Trophoblast cell (in vitro differentiated cells and primary cell): ENCODE results near the gene INS.
A peak's percentile ranks its signal among the peaks of the same experiment; 100 is the strongest.

ENCODE experiments used
- DNase-seq, 2 donors: peaks; one replicate each; pipeline ENCODE4 v3.0.0-alpha.2; 2016
- H2AFZ ChIP-seq: 2 replicates; pipeline ENCODE4 v1.6.1; 2013; ENCODE audit warnings: low read length, moderate library complexity, mild to moderate bottlenecking; ENCODE audit not compliant: insufficient read depth, poor library complexity
- H2AK5ac ChIP-seq: 2 replicates; pipeline ENCODE4 v1.6.1; 2013; ENCODE audit warnings: mild to moderate bottlenecking, low read length
- H2BK120ac ChIP-seq: 2 replicates; pipeline ENCODE4 v1.6.1; 2013; ENCODE audit warnings: low read length, mild to moderate bottlenecking, moderate library complexity; ENCODE audit not compliant: insufficient read depth, poor library complexity
- H2BK12ac ChIP-seq: 2 replicates; pipeline ENCODE4 v1.6.1; 2013; ENCODE audit warnings: mild to moderate bottlenecking, low read length, moderate library complexity
- H2BK5ac ChIP-seq: 2 replicates; pipeline ENCODE4 v1.6.1; 2013; ENCODE audit warnings: low read length, low read depth, moderate library complexity, mild to moderate bottlenecking; ENCODE audit not compliant: poor library complexity
- H3K14ac ChIP-seq: 2 replicates; pipeline ENCODE4 v1.6.1; 2013; ENCODE audit warnings: mild to moderate bottlenecking, low read length
- H3K18ac ChIP-seq: 2 replicates; pipeline ENCODE4 v1.6.1; 2013; ENCODE audit warnings: mild to moderate bottlenecking, low read length
- H3K23ac ChIP-seq: 2 replicates; pipeline ENCODE4 v1.6.1; 2013; ENCODE audit warnings: low read length
- H3K27ac ChIP-seq: 2 replicates; pipeline ENCODE4 v1.5.1; 2013; ENCODE audit warnings: low read depth, mild to moderate bottlenecking, inconsistent platforms, low read length, moderate library complexity
- H3K27me3 ChIP-seq: 2 replicates; pipeline ENCODE4 v1.6.1; 2013; ENCODE audit warnings: inconsistent platforms, mild to moderate bottlenecking, low read length, moderate library complexity; ENCODE audit not compliant: insufficient read depth
- H3K36me3 ChIP-seq, 2 experiments: 1 replicate in 1 of 2; 2 replicates in 1 of 2; pipeline ENCODE4 v1.6.1; 2013; ENCODE audit warnings: low read length in 2 of 2, mild to moderate bottlenecking in 2 of 2, moderate library complexity in 1 of 2; ENCODE audit not compliant: insufficient read depth in 2 of 2, control insufficient read depth in 1 of 2
- H3K4ac ChIP-seq: 2 replicates; pipeline ENCODE4 v1.6.1; 2013; ENCODE audit warnings: low read depth, mild to moderate bottlenecking, low read length, moderate library complexity
- H3K4me1 ChIP-seq, 2 experiments: 1 replicate in 1 of 2; 2 replicates in 1 of 2; pipeline ENCODE4 v1.6.1; 2013; ENCODE audit warnings: low read length in 2 of 2, mild to moderate bottlenecking in 2 of 2, moderate library complexity in 1 of 2; ENCODE audit not compliant: insufficient read depth in 2 of 2, control insufficient read depth in 1 of 2
- H3K4me2 ChIP-seq: 2 replicates; pipeline ENCODE4 v1.6.1; 2013; ENCODE audit warnings: inconsistent platforms, mild to moderate bottlenecking, low read length, moderate library complexity
- H3K4me3 ChIP-seq: 2 replicates; pipeline ENCODE4 v1.5.1; 2013; ENCODE audit warnings: mild to moderate bottlenecking, low read depth, low read length, inconsistent platforms
- H3K79me1 ChIP-seq: one replicate; pipeline ENCODE4 v1.6.1; 2013; ENCODE audit warnings: low read length
- H3K79me2 ChIP-seq: 2 replicates; pipeline ENCODE4 v1.6.1; 2013; ENCODE audit warnings: low read length, mild to moderate bottlenecking; ENCODE audit not compliant: control insufficient read depth, insufficient read depth, poor library complexity
- H3K9ac ChIP-seq: 2 replicates; pipeline ENCODE4 v1.6.1; 2013; ENCODE audit warnings: mild to moderate bottlenecking, low read length
- H3K9me3 ChIP-seq: 2 replicates; pipeline ENCODE4 v1.6.1; 2013; ENCODE audit warnings: low read depth, mild to moderate bottlenecking, control low read depth, inconsistent platforms, low read length; ENCODE audit not compliant: insufficient read depth
- H4K12ac ChIP-seq: 2 replicates; pipeline ENCODE4 v1.6.1; 2013; ENCODE audit warnings: low read depth, mild to moderate bottlenecking, low read length, moderate library complexity
- H4K8ac ChIP-seq: 2 replicates; pipeline ENCODE4 v1.6.1; 2013; ENCODE audit warnings: low read depth, mild to moderate bottlenecking, low read length, moderate library complexity
- H4K91ac ChIP-seq: one replicate; pipeline ENCODE4 v1.6.1; 2013; ENCODE audit warnings: low read depth, mild to moderate bottlenecking, low read length, moderate library complexity
- WGBS: extraction: QIAGEN DNeasy Blood & Tissue Kit; methylation state at CpG from one replicate; pipeline ENCODE4 v1.1.7; 2013; ENCODE audit warnings: missing lambda C conversion rate; ENCODE audit not compliant: insufficient read length, insufficient coverage; ENCODE audit errors: extremely low coverage; 5-methylcytosine and 5-hydroxymethylcytosine counted together

Gene INS

DNA sequence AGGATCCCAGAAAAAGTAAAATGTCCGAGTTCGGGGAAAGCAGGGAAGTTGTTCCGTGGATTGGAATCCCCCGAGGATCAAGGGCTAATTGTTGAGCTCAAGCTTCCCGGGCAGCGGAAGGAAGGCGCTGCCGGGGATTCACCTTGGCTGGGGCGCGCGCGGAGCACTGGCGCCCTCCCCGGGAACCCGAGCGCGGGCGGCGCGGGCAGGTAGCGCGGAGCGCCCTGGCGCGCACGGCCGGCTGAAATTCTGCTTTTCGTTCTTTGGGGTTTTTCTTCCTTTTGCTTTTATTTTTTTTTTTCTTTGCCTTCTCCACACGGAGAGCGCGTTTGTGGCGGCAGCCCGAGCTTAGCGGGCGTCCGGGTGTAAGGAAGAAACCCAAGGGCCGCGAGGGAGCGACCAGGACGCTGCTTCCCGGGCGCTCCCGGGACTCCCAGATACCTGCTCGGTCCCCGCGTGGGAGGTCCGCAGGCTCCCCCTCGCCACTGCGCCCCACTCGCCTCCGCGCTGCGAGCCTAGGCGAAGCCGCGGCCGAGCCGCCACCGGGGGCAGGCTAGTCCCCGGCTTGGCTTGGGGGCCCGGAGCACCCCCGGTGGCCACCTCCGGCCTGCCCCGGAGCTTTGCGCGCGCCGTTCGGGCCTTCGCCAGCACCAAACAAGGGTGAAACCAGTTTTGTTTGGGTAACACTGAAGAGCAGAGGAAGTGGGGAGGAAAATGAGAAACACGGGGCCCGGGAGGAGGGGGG, 17.0 kb downstream of the INS start:
- Histone ChIP-seq H3K23ac (no peak overlapping the region), H3K9ac (no peak overlapping the region), H3K4ac (no peak overlapping the region), H4K12ac (no peak overlapping the region), H2AK5ac (no peak overlapping the region), H3K27me3 (peaks cover 63% of the 10 kb centered on the region), H3K4me1 (peaks cover 5% of the 10 kb centered on the region in 2 experiments), H3K18ac (peak overlapping the region; percentile 70), H3K9me3 (peaks cover 3% of the 10 kb centered on the region), H3K14ac (peak overlapping the region; percentile 8), H2AFZ (peak overlapping the region; percentile 35), H2BK120ac (no peak overlapping the region), H3K27ac (no peak overlapping the region), H4K8ac (peak overlapping the region; percentile 17), H3K36me3 (no peaks in the 10 kb centered on the region), H3K4me3 (no peak overlapping the region), H3K79me1 (peaks cover 16% of the 10 kb centered on the region), H2BK5ac (no peak overlapping the region), H3K4me2 (peak overlapping the region; percentile 51), H4K91ac (peak overlapping the region; percentile 61), H3K79me2 (peaks cover 3% of the 10 kb centered on the region), H2BK12ac (no peak overlapping the region)
- WGBS, result no CpG with 5 or more reads among the region's 72 CpGs
- peak in 1 of 2 donors; percentile 42 for DNase-seq

DNA sequence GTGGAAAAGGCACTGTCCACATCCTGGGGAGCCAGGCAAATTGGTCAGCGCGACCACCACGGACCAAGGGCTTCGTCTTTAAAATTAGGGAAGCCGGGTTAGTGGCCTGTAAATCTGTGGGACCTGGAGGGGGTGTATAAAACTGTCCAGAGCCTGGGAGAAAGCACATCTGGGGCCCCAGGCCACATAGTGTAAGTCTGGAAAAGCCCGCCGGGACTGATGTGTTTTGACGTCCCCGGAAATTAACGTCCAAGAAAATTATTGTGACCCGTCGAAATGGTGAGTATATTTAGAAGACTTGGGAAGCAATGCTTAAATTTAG, 17.6 kb downstream of the INS start:
- no CpG with 5 or more reads among the region's 12 CpGs for WGBS
- Histone ChIP-seq H3K23ac (no peak overlapping the region), H2BK12ac (no peak overlapping the region), H2AK5ac (no peak overlapping the region), H3K4me1 (peaks cover 5% of the 10 kb centered on the region in 2 experiments), H4K12ac (no peak overlapping the region), H3K4me3 (no peak overlapping the region), H3K4me2 (peak overlapping the region; percentile 51), H2BK120ac (no peak overlapping the region), H3K4ac (no peak overlapping the region), H3K79me1 (peaks cover 18% of the 10 kb centered on the region), H2BK5ac (no peak overlapping the region), H3K79me2 (peaks cover 3% of the 10 kb centered on the region), H2AFZ (no peak overlapping the region), H3K18ac (no peak overlapping the region), H3K14ac (no peak overlapping the region), H3K9ac (no peak overlapping the region), H4K91ac (no peak overlapping the region), H3K27me3 (peaks cover 66% of the 10 kb centered on the region), H3K36me3 (no peaks in the 10 kb centered on the region), H4K8ac (no peak overlapping the region), H3K9me3 (peaks cover 3% of the 10 kb centered on the region), H3K27ac (no peak overlapping the region)
- DNase-seq, result no peak

- Histone ChIP-seq H2BK120ac (no peak overlapping the region), H4K12ac (no peak overlapping the region), H2AK5ac (no peak overlapping the region), H3K27me3 (peaks cover 69% of the 10 kb centered on the region), H2BK12ac (peak overlapping the region; percentile 8), H3K4me2 (no peak overlapping the region), H3K18ac (no peak overlapping the region), H3K4me1 (peaks cover 3 to 5% of the 10 kb centered on the region in 2 experiments), H3K9ac (no peak overlapping the region), H3K79me2 (peaks cover 3% of the 10 kb centered on the region), H3K9me3 (peaks cover 3% of the 10 kb centered on the region), H3K4me3 (no peak overlapping the region), H2BK5ac (peak overlapping the region; percentile 27), H3K14ac (no peak overlapping the region), H3K23ac (no peak overlapping the region), H4K91ac (peak overlapping the region; percentile 26), H3K4ac (no peak overlapping the region), H3K79me1 (peaks cover 18% of the 10 kb centered on the region), H2AFZ (no peak overlapping the region), H4K8ac (no peak overlapping the region), H3K27ac (no peak overlapping the region), H3K36me3 (no peaks in the 10 kb centered on the region)
- DNase-seq, result peak; percentile 45 to 58
- WGBS, result no CpG with 5 or more reads among the region's 6 CpGs
These were observed 18.2 kb downstream of the INS start for GRCh38 chr11:2142762-2143202.

DNA sequence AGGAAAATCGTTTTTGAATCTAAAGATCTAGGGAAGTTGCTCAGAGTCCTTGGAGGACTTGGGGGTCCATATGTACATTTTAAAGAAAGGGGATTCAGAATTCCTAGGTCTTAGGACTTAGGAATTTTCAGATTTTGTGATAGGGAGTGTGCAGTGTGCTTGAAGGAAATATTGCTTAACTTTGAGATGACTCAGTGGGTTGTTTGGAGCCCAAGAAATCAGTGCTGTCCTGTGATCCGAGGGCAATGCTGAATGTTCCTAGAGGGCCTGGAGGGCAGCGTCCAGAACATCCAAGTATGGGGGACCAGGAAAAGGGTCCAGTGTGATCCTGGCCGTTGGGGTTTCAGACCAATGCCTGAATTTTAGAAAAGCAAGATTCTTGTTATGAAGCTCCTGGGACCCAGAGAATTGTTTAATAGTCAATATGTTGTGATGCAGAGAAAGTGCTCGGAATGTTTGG, 18.7 kb downstream of the INS start:
- Histone ChIP-seq H2BK5ac (peak overlapping the region; percentile 27), H3K4ac (no peak overlapping the region), H3K4me3 (no peak overlapping the region), H2BK120ac (no peak overlapping the region), H4K12ac (no peak overlapping the region), H3K79me2 (peaks cover 5% of the 10 kb centered on the region), H3K27ac (no peak overlapping the region), H3K14ac (no peak overlapping the region), H2AFZ (no peak overlapping the region), H4K91ac (peak overlapping the region; percentile 26), H3K4me2 (no peak overlapping the region), H3K36me3 (no peaks in the 10 kb centered on the region), H3K18ac (no peak overlapping the region), H2AK5ac (no peak overlapping the region), H4K8ac (no peak overlapping the region), H3K9ac (no peak overlapping the region), H3K23ac (no peak overlapping the region), H3K79me1 (peaks cover 17% of the 10 kb centered on the region), H3K4me1 (peaks cover 3 to 5% of the 10 kb centered on the region in 2 experiments), H3K9me3 (peaks cover 3% of the 10 kb centered on the region), H3K27me3 (peaks cover 73% of the 10 kb centered on the region), H2BK12ac (no peak overlapping the region)
- WGBS, result no CpG with 5 or more reads among the region's 5 CpGs
- peak in 1 of 2 donors; percentile 57 for DNase-seq
